ENCODE results near the gene NHS. TPM values are rescaled to one million over a fixed set of nuclear protein-coding genes. Genes with fewer than 3 reads are reported as not detected.

Gene NHS
- total and polyA plus RNA-seq, 2 of the 4 experiments (the other 2 are of a cell fraction), result 0.36 to 0.90 TPM

- Histone ChIP-seq H4K20me1 (ENCODE audit: insufficient read depth, low read length) (no peaks in the 10 kb centered on the region), H3K27me3 (ENCODE audit: control insufficient read depth, insufficient read depth, low read length) (peaks cover 4% of the 10 kb centered on the region), H3K4me2 (ENCODE audit: low read depth, low read length) (no peak overlapping the region), H2AFZ (replicated peaks; ENCODE audit: low read length, poor library complexity) (no peak overlapping the region), H3K56ac (ENCODE audit: extremely low read depth, insufficient read depth, low read length) (no peak overlapping the region), H2AK9ac (replicated peaks; ENCODE audit: low read depth, low read length, poor library complexity) (no peak overlapping the region), H4K5ac (ENCODE audit: low read depth, low read length) (no peak overlapping the region), H3K14ac (replicated peaks; ENCODE audit: low read depth, low read length) (no peak overlapping the region), H3K27ac (ENCODE audit: insufficient read depth, low read length) (no peak overlapping the region), H3K9me3 (ENCODE audit: control insufficient read depth, insufficient read depth, low read length) (no peaks in the 10 kb centered on the region), H3K9ac (ENCODE audit: low read depth, low read length) (no peak overlapping the region), H3K9me1 (ENCODE audit: insufficient read depth, low read length) (no peaks in the 10 kb centered on the region), H2BK5ac (ENCODE audit: low read depth, low read length, poor library complexity, severe bottlenecking) (no peak overlapping the region), H4K8ac (ENCODE audit: low read depth in 2 of 2, low read length in 2 of 2) (no peak overlapping the region; a peak in 1 of 4 replicates), H2BK20ac (ENCODE audit: low read depth, low read length) (no peak overlapping the region), H3K18ac (ENCODE audit: low read depth, low read length) (no peak overlapping the region), H3K23ac (ENCODE audit: low read depth, low read length) (no peak overlapping the region), H3K4me1 (ENCODE audit: control insufficient read depth, insufficient read depth, low read length) (peaks cover 3% of the 10 kb centered on the region), H2BK120ac (ENCODE audit: low read depth, low read length) (no peak overlapping the region), H2BK15ac (ENCODE audit: low read depth, low read length) (no peak overlapping the region), H3K4ac (ENCODE audit: low read depth, low read length) (no peak overlapping the region), H2AK5ac (ENCODE audit: low read depth, low read length) (no peak overlapping the region), H4K91ac (ENCODE audit: insufficient read depth, low read depth, low read length) (no peak overlapping the region), H3K4me3 (ENCODE audit: insufficient read depth, low read depth, low read length) (no peak overlapping the region), H3K79me1 (ENCODE audit: low read depth in 1 of 2, low read length in 2 of 2) (no peaks in the 10 kb centered on the region), H3K36me3 (ENCODE audit: control insufficient read depth, insufficient read depth, low read length) (no peaks in the 10 kb centered on the region)
- WGBS, 2 experiments (ENCODE audit: extremely low coverage in 2 of 2, insufficient read length in 1 of 2), result 56% methylated on average over 1 of the region's 3 CpGs; no CpG with 5 or more reads in 1 of the 2 experiments
- ChIA-PET POLR2A (ENCODE audit: unreplicated experiment) (no interaction called here), CTCF (no interaction called here)
- ATAC-seq (ENCODE audit: low read depth) (no peak), DNase-seq (no peak)
- TF ChIP-seq MAFK (IDR thresholded peaks at IDR 0.05; ENCODE audit: low read depth, low read length) (no peak), USF2 (IDR thresholded peaks at IDR 0.05; ENCODE audit: low read depth, low read length) (no peak), FOS (IDR thresholded peaks at IDR 0.05; ENCODE audit: low read depth, low read length) (no peak), CEBPB (IDR thresholded peaks at IDR 0.05; ENCODE audit: low read depth, low read length) (no peak), BHLHE40 (IDR thresholded peaks at IDR 0.05; ENCODE audit: low read depth, low read length) (no peak)
- in situ Hi-C loops (cut with MboI; ENCODE audit: low sequenced_read_pairs) (no loop called here), intact Hi-C loops (cut with micrococcal nuclease) (loop anchor here (5.0 to 10.0 kb wide), 2 partner anchors 63 to 95 kb away; partner anchors contain the start of gene NHS), dilution Hi-C loops (cut with HindIII; ENCODE audit: low sequenced_read_pairs, unreplicated experiment) (no loop called here)
- no TSS peak for BruUV-seq (replicated peaks)
These were observed 96.9 kb downstream of the NHS start for GRCh38 chrX:17471861-17472260.
